DOHH2 (cell line): Measurements from ENCODE around the gene SEMA3D.

Experiments used
- H3F3A ChIP-seq: fragments of 200-600 bp; sonication (generic), shearing (Covaris generic); 2 replicates; pipeline ENCODE4 v1.6.0; 2016; ENCODE audit warnings: antibody characterized with exemption, mild to moderate bottlenecking; ENCODE audit not compliant: control insufficient read depth, insufficient read depth
- H3K27ac ChIP-seq: fragments of 200-600 bp; sonication (generic); 2 replicates; pipeline ENCODE4 v1.5.1; 2014; ENCODE audit warnings: low read depth, mild to moderate bottlenecking, low read length, moderate library complexity
- H3K27me3 ChIP-seq: fragments of 200-600 bp; sonication (generic); 2 replicates; pipeline ENCODE4 v1.6.1; 2014; ENCODE audit warnings: mild to moderate bottlenecking, low read length, mixed read lengths; ENCODE audit not compliant: control insufficient read depth
- H3K36me3 ChIP-seq: fragments of 200-600 bp; sonication (generic); 2 replicates; pipeline ENCODE4 v1.6.1; 2014; ENCODE audit warnings: mild to moderate bottlenecking, low read length, moderate library complexity, mixed read lengths; ENCODE audit not compliant: control insufficient read depth
- H3K4me1 ChIP-seq: fragments of 200-600 bp; sonication (generic); 2 replicates; pipeline ENCODE4 v1.6.1; 2014; ENCODE audit warnings: mild to moderate bottlenecking, low read length, mixed read lengths; ENCODE audit not compliant: control insufficient read depth
- H3K4me2 ChIP-seq: fragments of 200-600 bp; sonication (generic); 2 replicates; pipeline ENCODE4 v1.6.0; 2014; ENCODE audit warnings: mild to moderate bottlenecking, low read length, moderate library complexity
- H3K4me3 ChIP-seq: fragments of 200-600 bp; sonication (generic); 2 replicates; pipeline ENCODE4 v1.5.1; 2014; ENCODE audit warnings: mild to moderate bottlenecking, low read length, mixed read lengths
- H3K79me2 ChIP-seq: fragments of 200-600 bp; sonication (generic); 2 replicates; pipeline ENCODE4 v1.6.1; 2014; ENCODE audit warnings: mild to moderate bottlenecking, low read length, mixed read lengths; ENCODE audit not compliant: control insufficient read depth
- H3K9me2 ChIP-seq: fragments of 200-600 bp; sonication (generic); replicated peaks from 2 replicates; pipeline ENCODE4 v1.6.1; 2014; ENCODE audit warnings: mild to moderate bottlenecking, low read length, mixed read lengths; ENCODE audit not compliant: control insufficient read depth
- H3K9me3 ChIP-seq: fragments of 200-600 bp; sonication (generic); 2 replicates; pipeline ENCODE4 v1.6.1; 2014; ENCODE audit warnings: antibody characterized with exemption, low read length, mixed read lengths; ENCODE audit not compliant: control insufficient read depth, insufficient read depth
- H4K20me1 ChIP-seq: fragments of 200-600 bp; sonication (generic); 2 replicates; pipeline ENCODE4 v1.6.0; 2014; ENCODE audit warnings: low read depth, mild to moderate bottlenecking, antibody characterized with exemption, low read length, moderate library complexity; ENCODE audit not compliant: control insufficient read depth, insufficient read depth
- EZH2phosphoT487 ChIP-seq: fragments of 200-600 bp; sonication (generic); IDR thresholded peaks from 2 replicates; pipeline ENCODE4 v1.6.1; 2017; ENCODE audit warnings: borderline replicate concordance, mild to moderate bottlenecking, antibody characterized with exemption, low read length, moderate library complexity, mixed read lengths
- TF ChIP-seq, protein P1 (sequence below): fragments of 200-600 bp; sonication (generic); IDR thresholded peaks from one replicate; pipeline ENCODE4 v1.5.1; 2014; ENCODE audit warnings: antibody characterized with exemption, mild to moderate bottlenecking, low read depth, low read length; ENCODE audit not compliant: poor library complexity, severe bottlenecking

Gene SEMA3D

DNA sequence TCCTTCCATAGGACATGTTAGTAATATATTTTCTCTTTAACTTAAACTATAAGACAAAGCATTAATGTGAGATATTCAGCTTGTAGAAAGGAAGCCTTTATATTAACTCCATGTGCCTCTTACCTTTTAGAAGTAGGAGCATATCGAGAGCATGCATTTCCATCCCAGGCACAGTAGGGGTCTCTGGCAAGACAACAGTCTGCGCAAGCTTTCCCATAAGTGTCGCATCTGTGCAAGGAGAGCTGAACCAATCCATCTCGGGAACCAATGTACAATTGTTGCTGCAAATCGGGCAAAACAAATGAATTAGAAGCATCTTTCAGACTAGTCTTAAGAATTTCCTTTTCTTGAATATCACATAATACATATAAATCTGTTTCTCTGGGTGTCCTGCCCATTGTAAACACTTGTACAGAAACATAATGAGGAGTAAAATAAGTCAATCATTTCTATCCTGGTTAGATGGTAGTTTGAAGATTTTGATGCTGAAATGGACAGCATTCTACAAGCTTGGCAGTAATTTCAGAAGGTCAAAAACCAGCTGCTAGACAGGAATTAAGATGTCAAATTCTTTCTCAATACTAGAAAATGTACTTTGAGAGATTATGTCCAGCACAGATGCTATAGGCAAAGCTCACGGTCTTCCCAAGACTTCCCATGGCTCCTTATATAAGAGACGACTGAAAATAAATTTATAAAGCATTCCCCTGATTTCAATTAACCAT lies 171.8 kb downstream of the SEMA3D start:
- Histone ChIP-seq H3F3A (no peaks in the 10 kb centered on the region), H3K79me2 (no peaks in the 10 kb centered on the region), H3K27me3 (no peaks in the 10 kb centered on the region), H3K9me3 (no peaks in the 10 kb centered on the region), H3K4me2 (no peak overlapping the region), H3K9me2 (no peaks in the 10 kb centered on the region), H3K27ac (no peak overlapping the region), H4K20me1 (no peaks in the 10 kb centered on the region), H3K4me3 (no peak overlapping the region), H3K36me3 (no peaks in the 10 kb centered on the region), H3K4me1 (no peaks in the 10 kb centered on the region)
- TF ChIP-seq, protein P1, sequence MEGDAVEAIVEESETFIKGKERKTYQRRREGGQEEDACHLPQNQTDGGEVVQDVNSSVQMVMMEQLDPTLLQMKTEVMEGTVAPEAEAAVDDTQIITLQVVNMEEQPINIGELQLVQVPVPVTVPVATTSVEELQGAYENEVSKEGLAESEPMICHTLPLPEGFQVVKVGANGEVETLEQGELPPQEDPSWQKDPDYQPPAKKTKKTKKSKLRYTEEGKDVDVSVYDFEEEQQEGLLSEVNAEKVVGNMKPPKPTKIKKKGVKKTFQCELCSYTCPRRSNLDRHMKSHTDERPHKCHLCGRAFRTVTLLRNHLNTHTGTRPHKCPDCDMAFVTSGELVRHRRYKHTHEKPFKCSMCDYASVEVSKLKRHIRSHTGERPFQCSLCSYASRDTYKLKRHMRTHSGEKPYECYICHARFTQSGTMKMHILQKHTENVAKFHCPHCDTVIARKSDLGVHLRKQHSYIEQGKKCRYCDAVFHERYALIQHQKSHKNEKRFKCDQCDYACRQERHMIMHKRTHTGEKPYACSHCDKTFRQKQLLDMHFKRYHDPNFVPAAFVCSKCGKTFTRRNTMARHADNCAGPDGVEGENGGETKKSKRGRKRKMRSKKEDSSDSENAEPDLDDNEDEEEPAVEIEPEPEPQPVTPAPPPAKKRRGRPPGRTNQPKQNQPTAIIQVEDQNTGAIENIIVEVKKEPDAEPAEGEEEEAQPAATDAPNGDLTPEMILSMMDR = no peak
- no peak for TF ChIP-seq EZH2phosphoT487

DNA sequence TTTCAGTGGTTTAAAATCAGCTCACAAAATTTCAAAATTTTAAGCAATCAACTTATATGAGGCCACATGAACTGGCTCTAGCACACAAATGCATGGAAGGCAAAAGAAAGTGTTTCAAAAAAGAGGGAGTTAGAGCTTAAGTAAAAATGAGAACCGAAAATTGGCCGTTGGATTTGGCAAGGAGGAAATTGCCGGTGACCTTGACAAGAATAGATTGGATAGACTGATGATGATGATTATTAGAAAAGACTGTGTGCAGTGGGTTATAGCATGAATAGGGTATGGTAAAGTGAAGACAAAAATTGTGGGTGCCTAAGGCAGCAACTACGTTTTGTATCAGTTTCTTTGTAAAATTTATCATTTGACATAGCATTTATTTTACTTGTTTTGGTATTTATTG lies 175.7 kb downstream of the SEMA3D start:
- H3K79me2 ChIP-seq = no peaks in the 10 kb centered on the region
- no peak overlapping the region for H3K4me2 ChIP-seq
- H3K27ac ChIP-seq = no peak overlapping the region
- H3F3A ChIP-seq = no peaks in the 10 kb centered on the region
- H3K27me3 ChIP-seq = no peaks in the 10 kb centered on the region
- no peaks in the 10 kb centered on the region for H3K9me2 ChIP-seq
- no peak overlapping the region for H3K4me3 ChIP-seq
- H3K36me3 ChIP-seq = no peaks in the 10 kb centered on the region
- H4K20me1 ChIP-seq = no peaks in the 10 kb centered on the region
- no peak for TF ChIP-seq EZH2phosphoT487
- TF ChIP-seq, protein P1 = no peak
- no peaks in the 10 kb centered on the region for H3K4me1 ChIP-seq
- H3K9me3 ChIP-seq = no peaks in the 10 kb centered on the region

DNA sequence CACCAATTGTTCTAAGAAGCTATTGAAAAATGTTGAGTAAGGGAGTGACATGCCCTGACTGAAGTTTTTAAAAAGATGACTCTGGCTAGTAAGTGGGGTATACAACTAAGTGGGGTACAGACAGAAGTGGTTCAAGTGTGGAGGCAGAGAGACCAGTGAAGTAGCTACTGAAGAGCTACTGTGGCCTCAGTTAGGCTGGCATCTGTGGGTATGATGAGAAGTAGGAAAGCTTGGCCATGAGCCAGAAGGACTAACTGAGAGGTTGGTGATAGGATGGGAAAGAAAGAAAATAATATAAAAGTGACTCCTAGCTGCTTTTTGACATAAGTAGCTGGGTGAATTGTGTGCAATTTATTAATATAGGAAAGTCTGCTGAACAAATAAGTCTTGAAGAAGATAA lies 176.6 kb downstream of the SEMA3D start:
- Histone ChIP-seq H3K79me2 (no peaks in the 10 kb centered on the region), H3K4me2 (no peak overlapping the region), H3K4me1 (no peaks in the 10 kb centered on the region), H4K20me1 (no peaks in the 10 kb centered on the region), H3K27ac (no peak overlapping the region), H3K4me3 (no peak overlapping the region), H3K9me3 (no peaks in the 10 kb centered on the region), H3K27me3 (no peaks in the 10 kb centered on the region), H3K9me2 (no peaks in the 10 kb centered on the region), H3F3A (no peaks in the 10 kb centered on the region), H3K36me3 (no peaks in the 10 kb centered on the region)
- TF ChIP-seq, protein P1 = no peak
- no peak for TF ChIP-seq EZH2phosphoT487
